Mammary epithelial cell (primary cell): ENCODE measurements around the gene ERMP1.

ENCODE experiments used
- EZH2 ChIP-seq: IDR thresholded peaks from 2 replicates; pipeline ENCODE4 v1.6.1; 2012; ENCODE audit warnings: low read length, inconsistent platforms, borderline replicate concordance
- TF ChIP-seq, protein P1 (sequence below), 2 donors: IDR thresholded peaks in 1 of 2; conservative IDR thresholded peaks in 1 of 2; 2 replicates each; pipeline ENCODE4 v1.5.1; 2011 to 2012; ENCODE audit warnings: inconsistent platforms in 2 of 2, low read length in 2 of 2, mild to moderate bottlenecking in 2 of 2, control low read depth in 1 of 2, low read depth in 1 of 2; ENCODE audit not compliant: insufficient read depth in 1 of 2; ENCODE audit errors: extremely low read depth in 1 of 2

GRCh38 chr9:5798581-5798980, 34.3 kb downstream of the ERMP1 start:
- TF ChIP-seq, protein P1, sequence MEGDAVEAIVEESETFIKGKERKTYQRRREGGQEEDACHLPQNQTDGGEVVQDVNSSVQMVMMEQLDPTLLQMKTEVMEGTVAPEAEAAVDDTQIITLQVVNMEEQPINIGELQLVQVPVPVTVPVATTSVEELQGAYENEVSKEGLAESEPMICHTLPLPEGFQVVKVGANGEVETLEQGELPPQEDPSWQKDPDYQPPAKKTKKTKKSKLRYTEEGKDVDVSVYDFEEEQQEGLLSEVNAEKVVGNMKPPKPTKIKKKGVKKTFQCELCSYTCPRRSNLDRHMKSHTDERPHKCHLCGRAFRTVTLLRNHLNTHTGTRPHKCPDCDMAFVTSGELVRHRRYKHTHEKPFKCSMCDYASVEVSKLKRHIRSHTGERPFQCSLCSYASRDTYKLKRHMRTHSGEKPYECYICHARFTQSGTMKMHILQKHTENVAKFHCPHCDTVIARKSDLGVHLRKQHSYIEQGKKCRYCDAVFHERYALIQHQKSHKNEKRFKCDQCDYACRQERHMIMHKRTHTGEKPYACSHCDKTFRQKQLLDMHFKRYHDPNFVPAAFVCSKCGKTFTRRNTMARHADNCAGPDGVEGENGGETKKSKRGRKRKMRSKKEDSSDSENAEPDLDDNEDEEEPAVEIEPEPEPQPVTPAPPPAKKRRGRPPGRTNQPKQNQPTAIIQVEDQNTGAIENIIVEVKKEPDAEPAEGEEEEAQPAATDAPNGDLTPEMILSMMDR (conservative IDR thresholded peaks at IDR 0.05 in 1 of 2, IDR thresholded peaks at IDR 0.05 in 1 of 2; ENCODE audit: extremely low read depth in 1 of 2, insufficient read depth in 1 of 2, low read depth in 1 of 2, low read length in 2 of 2), result no peak
- no peak for TF ChIP-seq EZH2
